ENCODE results near the gene TRAF1. TPM values are rescaled to one million over a fixed set of nuclear protein-coding genes. Genes with fewer than 3 reads are reported as not detected.

TRAF1 gene
- total RNA-seq, 3 donors from 2014 or later: 4.9 to 8.6 (median 7.3) TPM

DNA sequence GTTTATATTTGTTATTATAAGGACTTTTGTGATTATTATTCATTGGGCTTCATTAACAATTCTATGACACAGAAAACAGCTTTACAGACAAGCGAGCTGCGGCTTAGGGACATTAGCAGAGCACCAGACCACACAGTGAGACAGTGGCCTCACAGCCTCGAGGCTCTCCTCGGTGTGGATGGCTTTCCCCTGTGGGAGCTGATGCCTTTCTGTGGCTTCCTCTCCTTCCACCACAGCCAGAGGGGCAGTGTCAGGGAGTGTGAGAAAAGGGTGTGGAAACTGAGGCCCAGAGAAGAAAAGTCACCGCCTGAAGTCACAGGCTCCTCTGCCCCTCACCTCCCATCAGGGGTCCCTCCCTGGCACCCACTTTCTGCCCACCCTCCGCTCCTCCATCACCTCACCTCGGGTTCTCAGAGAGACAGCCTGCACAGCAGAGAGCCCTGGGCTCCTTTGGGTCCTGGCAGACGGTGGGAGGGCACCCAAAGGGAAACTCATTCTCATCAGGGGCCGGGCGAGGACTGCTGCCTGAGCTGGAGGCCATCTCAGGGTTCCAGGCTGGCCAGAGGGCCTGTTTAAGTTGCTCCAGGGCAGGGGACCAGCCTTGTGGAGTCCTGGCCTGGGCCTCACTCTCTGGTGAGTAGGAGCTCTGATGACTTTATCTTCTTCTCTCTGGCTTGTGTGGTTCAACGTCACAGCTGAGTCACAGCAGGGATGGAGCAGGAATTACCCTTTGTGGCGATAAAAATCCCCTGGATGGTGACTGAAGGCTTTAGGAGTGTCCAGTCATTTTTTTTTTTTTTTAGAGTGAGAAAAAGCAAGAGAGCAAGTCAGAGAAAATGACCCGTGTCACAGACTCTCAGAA is 830 bp downstream of the TRAF1 start:
- intact Hi-C loops (cut with DNase I; ENCODE audit: low total_unique reads): no loop called here
- no peak for TF ChIP-seq POLR2AphosphoS5 (IDR thresholded peaks at IDR 0.05)
- TF ChIP-seq POLR2A (IDR thresholded peaks at IDR 0.05): no peak
- TF ChIP-seq, protein P1, sequence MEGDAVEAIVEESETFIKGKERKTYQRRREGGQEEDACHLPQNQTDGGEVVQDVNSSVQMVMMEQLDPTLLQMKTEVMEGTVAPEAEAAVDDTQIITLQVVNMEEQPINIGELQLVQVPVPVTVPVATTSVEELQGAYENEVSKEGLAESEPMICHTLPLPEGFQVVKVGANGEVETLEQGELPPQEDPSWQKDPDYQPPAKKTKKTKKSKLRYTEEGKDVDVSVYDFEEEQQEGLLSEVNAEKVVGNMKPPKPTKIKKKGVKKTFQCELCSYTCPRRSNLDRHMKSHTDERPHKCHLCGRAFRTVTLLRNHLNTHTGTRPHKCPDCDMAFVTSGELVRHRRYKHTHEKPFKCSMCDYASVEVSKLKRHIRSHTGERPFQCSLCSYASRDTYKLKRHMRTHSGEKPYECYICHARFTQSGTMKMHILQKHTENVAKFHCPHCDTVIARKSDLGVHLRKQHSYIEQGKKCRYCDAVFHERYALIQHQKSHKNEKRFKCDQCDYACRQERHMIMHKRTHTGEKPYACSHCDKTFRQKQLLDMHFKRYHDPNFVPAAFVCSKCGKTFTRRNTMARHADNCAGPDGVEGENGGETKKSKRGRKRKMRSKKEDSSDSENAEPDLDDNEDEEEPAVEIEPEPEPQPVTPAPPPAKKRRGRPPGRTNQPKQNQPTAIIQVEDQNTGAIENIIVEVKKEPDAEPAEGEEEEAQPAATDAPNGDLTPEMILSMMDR (IDR thresholded peaks at IDR 0.05): no peak
- Histone ChIP-seq H3K4me3 (peak overlapping the region in 1 of 3 donors; percentile 13), H3K4me1 (no peaks in the 10 kb centered on the region), H3K9me3 (no peaks in the 10 kb centered on the region), H3K27me3 (no peaks in the 10 kb centered on the region), H3K36me3 (no peaks in the 10 kb centered on the region), H3K27ac (peak overlapping the region in 1 of 2 donors; percentile 69)
- no peak for DNase-seq (ENCODE audit: low spot score in 2 of 2)

DNA sequence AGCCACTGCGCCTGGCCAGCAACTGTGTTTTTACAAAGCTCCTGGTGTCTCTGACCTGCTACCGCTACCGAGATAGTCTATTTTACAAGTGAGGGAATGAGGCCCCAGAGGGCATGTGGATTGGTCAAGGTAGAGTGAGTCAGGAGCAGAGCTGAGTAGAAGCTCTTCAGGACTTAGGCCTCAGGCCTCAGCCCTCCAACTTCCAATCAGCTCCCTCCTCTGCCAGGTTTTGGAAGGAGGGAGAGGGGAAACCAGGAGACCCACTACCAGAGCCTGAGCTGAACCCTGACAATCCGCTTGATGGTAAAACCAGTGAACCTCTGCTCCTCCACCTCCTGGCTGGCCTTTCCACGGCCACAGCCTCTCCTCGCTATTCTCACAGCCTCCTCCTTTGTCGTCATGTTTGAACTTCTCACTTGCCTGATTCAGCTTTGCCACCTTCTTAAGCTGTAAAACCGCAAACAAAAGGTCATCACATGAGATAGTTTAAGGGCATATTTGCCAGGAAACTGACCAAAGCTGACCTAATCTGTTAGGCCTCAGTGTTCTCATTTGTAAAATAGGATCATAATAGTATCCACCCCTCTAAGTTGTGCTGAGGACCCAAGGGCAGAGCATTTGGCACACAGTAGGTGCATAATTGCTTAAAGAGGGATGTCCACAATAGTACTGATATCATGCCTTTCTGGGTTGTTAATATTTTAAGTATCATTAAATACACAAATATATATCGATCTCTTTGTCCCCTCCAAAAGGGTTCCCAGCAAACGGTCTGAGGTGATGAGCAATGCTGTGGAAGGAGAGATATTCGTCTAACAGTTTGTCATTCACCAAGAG is 1.7 kb downstream of the TRAF1 start:
- no peaks in the 10 kb centered on the region for H3K27me3 ChIP-seq
- H3K4me1 ChIP-seq: no peaks in the 10 kb centered on the region
- H3K4me3 ChIP-seq: no peak overlapping the region
- no peak for DNase-seq (ENCODE audit: low spot score in 2 of 2)
- intact Hi-C loops (cut with DNase I; ENCODE audit: low total_unique reads): no loop called here
- H3K9me3 ChIP-seq: no peaks in the 10 kb centered on the region
- peak overlapping the region in 1 of 2 donors; percentile 2 for H3K27ac ChIP-seq
- no peaks in the 10 kb centered on the region for H3K36me3 ChIP-seq
- no peak for TF ChIP-seq POLR2AphosphoS5 (IDR thresholded peaks at IDR 0.05)
- TF ChIP-seq, protein P1 (IDR thresholded peaks at IDR 0.05): no peak

DNA sequence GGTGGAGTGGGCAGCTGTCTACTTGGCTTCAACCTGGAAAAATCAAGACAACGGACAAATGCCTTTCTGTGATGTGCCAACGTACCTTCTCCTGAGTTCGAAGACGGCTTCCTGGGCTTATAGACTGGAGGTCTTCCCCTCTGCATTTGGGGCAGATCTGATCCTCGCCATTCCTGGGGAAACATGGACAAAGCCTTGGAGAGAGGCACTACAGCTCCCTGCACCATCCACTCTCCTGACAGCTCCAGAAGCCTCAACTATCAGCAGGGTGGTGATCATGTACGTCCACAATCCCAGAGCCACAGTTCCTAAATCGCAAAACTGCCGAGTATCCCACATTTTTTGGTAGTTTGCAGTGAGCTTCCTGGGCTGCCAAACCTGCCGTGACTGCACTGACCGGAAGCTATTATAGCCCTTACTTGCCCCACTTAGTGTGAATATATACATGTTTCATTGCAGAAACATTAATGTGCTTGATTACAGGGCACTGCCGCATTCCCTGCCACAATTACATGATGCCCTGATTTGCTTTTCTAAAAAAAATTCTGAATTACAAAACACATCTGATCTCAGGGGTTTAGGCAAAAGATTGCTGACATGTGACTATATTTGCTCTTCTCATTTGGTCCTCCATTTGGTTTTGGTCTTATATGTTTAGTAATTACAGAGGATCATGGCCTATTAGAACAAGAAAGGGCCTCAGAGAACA is 2.8 kb downstream of the TRAF1 start:
- no peaks in the 10 kb centered on the region for H3K36me3 ChIP-seq
- H3K9me3 ChIP-seq: no peaks in the 10 kb centered on the region
- TF ChIP-seq, protein P1 (IDR thresholded peaks at IDR 0.05): no peak
- TF ChIP-seq POLR2A (IDR thresholded peaks at IDR 0.05) (no peak), POLR2AphosphoS5 (IDR thresholded peaks at IDR 0.05) (no peak)
- peak overlapping the region; percentile 33 to 39 for H3K27ac ChIP-seq
- no peak for DNase-seq (ENCODE audit: low spot score in 2 of 2)
- intact Hi-C loops (cut with DNase I; ENCODE audit: low total_unique reads): no loop called here
- no peak overlapping the region for H3K4me3 ChIP-seq
- no peaks in the 10 kb centered on the region for H3K27me3 ChIP-seq
- H3K4me1 ChIP-seq: peaks cover 0 to 2% of the 10 kb centered on the region in 2 donors

DNA sequence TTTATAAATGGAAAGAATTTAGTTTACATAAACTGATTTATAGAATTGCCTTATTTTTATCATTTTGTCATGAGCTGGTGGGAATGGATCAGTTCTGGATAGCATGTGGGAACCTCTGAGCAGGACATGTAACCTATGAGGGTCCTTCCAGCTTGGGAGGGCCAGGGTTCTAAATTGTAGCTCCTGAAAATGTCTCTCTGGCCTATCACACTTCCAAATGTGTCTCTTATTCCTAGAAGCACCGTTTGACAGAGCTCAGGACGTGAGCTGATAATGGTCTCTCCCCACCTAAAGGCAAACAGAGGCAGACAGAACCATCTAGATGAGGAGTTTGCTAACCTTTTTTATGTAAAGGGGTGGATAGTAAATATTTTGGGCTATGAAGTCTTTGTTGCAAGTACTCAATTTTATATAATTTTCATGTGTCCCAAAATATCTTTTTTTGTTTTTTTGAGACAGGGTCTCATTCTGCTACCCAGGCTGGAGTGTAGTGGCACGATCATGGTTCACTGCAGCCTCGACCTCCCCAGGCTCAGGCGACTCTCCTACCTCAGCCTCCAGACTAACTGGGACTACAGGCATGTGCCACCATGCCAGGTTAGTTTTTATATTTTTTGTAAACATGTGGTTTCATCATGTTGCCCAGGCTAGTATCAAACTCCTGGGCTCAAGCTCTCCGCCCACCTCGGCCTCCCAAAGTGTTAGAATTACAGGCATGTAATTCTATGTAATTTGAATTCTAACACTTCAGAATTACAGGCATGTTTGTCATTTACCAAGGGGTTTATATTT is 4.0 kb downstream of the TRAF1 start:
- Histone ChIP-seq H3K27me3 (no peaks in the 10 kb centered on the region), H3K4me1 (peaks cover 0 to 3% of the 10 kb centered on the region in 2 donors), H3K4me3 (no peak overlapping the region), H3K9me3 (no peaks in the 10 kb centered on the region), H3K36me3 (no peaks in the 10 kb centered on the region), H3K27ac (no peak overlapping the region)
- intact Hi-C loops (cut with DNase I; ENCODE audit: low total_unique reads): no loop called here
- no peak for DNase-seq (ENCODE audit: low spot score in 2 of 2)
- no peak for TF ChIP-seq POLR2AphosphoS5 (IDR thresholded peaks at IDR 0.05)
- TF ChIP-seq, protein P1 (IDR thresholded peaks at IDR 0.05): no peak
- no peak for TF ChIP-seq POLR2A (IDR thresholded peaks at IDR 0.05)

Measured in breast epithelium (tissue), 4 donors.